GM12878 (cell line): ENCODE data around the gene ERVK3-1. TPM values are rescaled to one million over a fixed set of nuclear protein-coding genes. Genes with fewer than 3 reads are reported as not detected.

ENCODE experiments used
- ATAC-seq: fragments of 200-7000 bp; cut with Tn5 transposase; 3 replicates; pipeline ENCODE4 v1.9.1; 2020; ENCODE audit warnings: mild to moderate bottlenecking, moderate library complexity
- BruUV-seq: library from RNA; stranded (reverse); fragments of 400-500 nt; replicated peaks from 2 replicates; lab custom pipeline; 2021; lab: Mats Ljungman, UMichigan
- CTCF ChIA-PET: fragments of 300-600 bp; sonication (Branson Sonifier 250); formaldehyde crosslinking; extraction: SDS; loops from one replicate; lab custom pipeline; 2021; ENCODE audit warnings: inconsistent platforms; lab: Yijun Ruan, JAX
- POLR2A ChIA-PET: fragments of 350-600 bp; formaldehyde crosslinking; extraction: SDS; loops from one replicate; lab custom pipeline; 2021; ENCODE audit warnings: inconsistent platforms; lab: Charles Lee
- RAD21 ChIA-PET: fragments of 300-600 bp; sonication (Branson Sonifier 250); formaldehyde crosslinking; loops from one replicate; lab custom pipeline; 2023; ENCODE audit warnings: antibody characterized with exemption; ENCODE audit not compliant: unreplicated experiment; lab: Charles Lee
- SMC1A ChIA-PET: fragments of 300-600 bp; sonication (Branson Sonifier 250); formaldehyde crosslinking; loops from one replicate; lab custom pipeline; 2023; ENCODE audit not compliant: unreplicated experiment, uncharacterized antibody; lab: Charles Lee
- DNase-seq: peaks from one replicate; pipeline ENCODE4 v3.0.0-alpha.2; 2011; ENCODE audit warnings: low read depth, low spot score
- FAIRE-seq: peaks from 3 replicates; lab custom pipeline; 2011; peaks lifted over from hg19 to GRCh38; lab: Jason Lieb, UNC
- H2AFZ ChIP-seq: 2 replicates; pipeline ENCODE4 v1.6.0; 2011; ENCODE audit warnings: low read depth, low read length, control low read depth; ENCODE audit not compliant: control insufficient read depth
- H3K27ac ChIP-seq: 2 replicates; pipeline ENCODE4 v1.5.1; 2011; ENCODE audit warnings: control low read depth; ENCODE audit not compliant: control insufficient read depth, insufficient read depth
- H3K27me3 ChIP-seq, 2 experiments: replicated peaks in 1 of 2; 2 replicates each; pipeline versions ENCODE4 v1.6.0 to v1.6.1; 2011; ENCODE audit warnings: low read length in 1 of 2; ENCODE audit not compliant: control insufficient read depth in 2 of 2, insufficient read depth in 2 of 2
- H3K36me3 ChIP-seq, 2 experiments: 2 replicates each; pipeline ENCODE4 v1.5.1; 2011; ENCODE audit warnings: low read length in 1 of 2; ENCODE audit not compliant: control insufficient read depth in 2 of 2, insufficient read depth in 2 of 2
- H3K4me1 ChIP-seq: 2 replicates; pipeline ENCODE4 v1.6.1; 2011; ENCODE audit warnings: mild to moderate bottlenecking, low read length, moderate library complexity, mixed read lengths; ENCODE audit not compliant: control insufficient read depth, insufficient read depth
- H3K4me2 ChIP-seq: 2 replicates; pipeline ENCODE4 v1.6.0; 2011; ENCODE audit warnings: control low read depth; ENCODE audit not compliant: control insufficient read depth, insufficient read depth
- H3K4me3 ChIP-seq: fragments of 200-600 bp; sonication (generic); 2 replicates; pipeline ENCODE4 v1.5.1; 2016
- H3K79me2 ChIP-seq: 2 replicates; pipeline ENCODE4 v1.6.0; 2011; ENCODE audit warnings: low read length; ENCODE audit not compliant: control insufficient read depth, insufficient read depth
- H3K9ac ChIP-seq: 2 replicates; pipeline ENCODE4 v1.8.0; 2011; ENCODE audit warnings: low read length, control low read depth, mixed read lengths; ENCODE audit not compliant: control insufficient read depth, insufficient read depth
- H3K9me3 ChIP-seq: replicated peaks from 3 replicates; pipeline ENCODE4 v1.5.1; 2011; ENCODE audit warnings: mild to moderate bottlenecking, low read length; ENCODE audit not compliant: control insufficient read depth, insufficient read depth
- H4K20me1 ChIP-seq: 2 replicates; pipeline ENCODE4 v1.6.0; 2011; ENCODE audit not compliant: control insufficient read depth, insufficient read depth
- BCL11A ChIP-seq: IDR thresholded peaks from 2 replicates; pipeline ENCODE4 v1.6.1; 2011; ENCODE audit warnings: low read depth, low read length
- POLR2AphosphoS5 ChIP-seq: IDR thresholded peaks from 2 replicates; pipeline ENCODE4 v1.6.1; 2011; ENCODE audit warnings: mild to moderate bottlenecking, low read length, inconsistent platforms
- RAD21 ChIP-seq: IDR thresholded peaks from 2 replicates; pipeline ENCODE4 v1.6.1; 2011; ENCODE audit warnings: mild to moderate bottlenecking, low read depth, low read length, moderate library complexity; ENCODE audit not compliant: insufficient read depth
- RUNX3 ChIP-seq: IDR thresholded peaks from 2 replicates; pipeline ENCODE4 v1.6.1; 2012; ENCODE audit warnings: low read length, inconsistent platforms
- SMC3 ChIP-seq: IDR thresholded peaks from 2 replicates; pipeline ENCODE4 v1.6.1; 2011; ENCODE audit warnings: low read length, improper control_type of control experiment, borderline replicate concordance
- TAF1 ChIP-seq: IDR thresholded peaks from 2 replicates; pipeline ENCODE4 v1.6.1; 2011; ENCODE audit warnings: mild to moderate bottlenecking, low read depth, low read length, borderline replicate concordance
- ZSCAN29 ChIP-seq: fragments of 450-650 bp; IDR thresholded peaks from 2 replicates; pipeline ENCODE4 v1.6.1; 2017; ENCODE audit warnings: mild to moderate bottlenecking, moderate library complexity
- ZZZ3 ChIP-seq: IDR thresholded peaks from 2 replicates; pipeline ENCODE4 v1.6.1; 2011; ENCODE audit warnings: low read depth; ENCODE audit not compliant: control insufficient read depth, insufficient read length
- WGBS: methylation state at CpG from one replicate; pipeline ENCODE4 v1.1.6; 2016; ENCODE audit warnings: low lambda C conversion rate; ENCODE audit not compliant: insufficient replicate concordance, insufficient coverage; ENCODE audit errors: missing lambda C conversion rate; 5-methylcytosine and 5-hydroxymethylcytosine counted together
- in situ Hi-C: fragments of 300-500 bp; cut with MboI; formaldehyde crosslinking; loops from 9 replicates; pipeline ENCODE4 v1.14.3; 2018; ENCODE audit warnings: mixed read lengths
- intact Hi-C: fragments of 100-400 bp; cut with micrococcal nuclease; formaldehyde crosslinking; loops from one replicate; pipeline ENCODE4 v1.14.2; 2022; ENCODE audit not compliant: unreplicated experiment
- polyA plus RNA-seq, 11 experiments: library from polyadenylated mRNA; depleted of rRNA in 4 of 11; unstranded in 6 of 11; stranded (reverse) in 5 of 11; fragments of >200 nt; fragmentation: Nextera tagmentation in 4 of 11; fragmentation: Illumina TruSeq in 1 of 11; extraction: Ambion mirVana in 4 of 11; extraction: Trizol in 1 of 11; gene quantifications; 1 replicate in 1 of 11; 2 replicates in 10 of 11; pipeline versions ENCODE4 v1.2.1 to v1.2.3, GENCODE V29; 2011 to 2016; ENCODE audit warnings: inconsistent platforms in 2 of 11, missing spikeins in 2 of 11, low read depth in 1 of 11
- total RNA-seq, 4 experiments: library from RNA; depleted of rRNA in 3 of 4; stranded (reverse); fragments of >200 nt in 3 of 4; fragmentation: Illumina TruSeq in 1 of 4; extraction: Trizol in 1 of 4; gene quantifications; 2 replicates each; pipeline versions ENCODE4 v1.2.1 to v1.2.3, GENCODE V29; 2013 to 2021
- TF ChIP-seq, protein P1 (sequence below), 3 experiments: IDR thresholded peaks in 2 of 3; conservative IDR thresholded peaks in 1 of 3; 2 replicates each; pipeline ENCODE4 v1.5.1; 2011; ENCODE audit warnings: low read depth in 3 of 3, low read length in 3 of 3, mild to moderate bottlenecking in 3 of 3, control low read depth in 2 of 3, moderate library complexity in 2 of 3, inconsistent platforms in 1 of 3, mixed read lengths in 1 of 3; ENCODE audit not compliant: control insufficient read depth in 2 of 3, insufficient read depth in 1 of 3; ENCODE audit errors: extremely low read depth in 1 of 3

The ERVK3-1 gene
- total and polyA plus RNA-seq, 10 of the 15 experiments (the other 5 are each of a cell fraction or from before 2014, with no cell fraction given) = 59.3 to 172 (median 95.8) TPM

- TF ChIP-seq POLR2AphosphoS5 (peak; percentile 68; the same call in 1 of the 2 replicates), ZSCAN29 (0 out of 2 replicates have a peak, but pooled peaks have one; percentile 33), TAF1 (peak; percentile 36; the same call in 1 of the 2 replicates)
These were observed 21.9 kb downstream of the ERVK3-1 start, which contains the start of gene ZSCAN22 (continued) for GRCh38 chr19:58326914-58327726.

DNA sequence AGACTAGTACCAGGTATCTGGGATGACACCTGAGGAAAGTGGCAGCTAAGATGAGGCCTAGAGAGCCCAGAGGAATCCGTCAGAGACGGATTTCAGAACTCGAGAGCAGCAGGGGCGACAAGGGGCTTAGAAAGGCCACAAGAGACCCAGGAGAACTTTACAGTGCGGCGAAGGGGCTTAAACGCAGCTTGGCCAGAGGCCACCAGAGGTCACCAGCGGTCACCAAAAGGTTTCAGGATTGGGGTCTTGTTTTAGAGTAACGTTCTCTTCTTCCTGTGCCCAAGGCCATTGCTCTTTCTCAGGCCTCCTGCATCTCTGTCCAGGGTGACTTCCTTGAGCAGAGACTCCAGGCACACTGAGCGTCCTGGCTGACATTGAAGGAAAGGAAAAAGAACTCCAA, 23.8 kb downstream of the ERVK3-1 start:
- SMC1A ChIA-PET = interaction anchor here (1.6 kb wide), 1 partner anchor 50 kb away, joined by 3 read pairs; no protein-coding TSS in a partner anchor
- no peaks in the 10 kb centered on the region for H3K9me3 ChIP-seq
- H3K4me1 ChIP-seq = peaks cover 5% of the 10 kb centered on the region
- H3K27ac ChIP-seq = no peak overlapping the region
- no peak overlapping the region for H3K9ac ChIP-seq
- no peaks in the 10 kb centered on the region for H3K27me3 ChIP-seq
- in situ Hi-C loops (no loop called here), intact Hi-C loops (loop anchor here (5.0 kb wide), 2 partner anchors 138 to 188 kb away; partner anchors contain the start of genes ZBTB45 and ZNF324)
- CTCF ChIA-PET = interaction anchor here (1.0 to 1.3 kb wide), 2 partner anchors 140 to 193 kb away, joined by 3 read pairs; no protein-coding TSS in a partner anchor
- no peak for DNase-seq
- POLR2A ChIA-PET = interaction anchor here (1.0 kb wide), 1 partner anchor 19 kb away, joined by 4 read pairs; no protein-coding TSS in a partner anchor
- H3K4me3 ChIP-seq = no peak overlapping the region
- RAD21 ChIA-PET = interaction anchor here (1.0 kb wide), 1 partner anchor 33 kb away, joined by 3 read pairs; the partner anchor contains the start of gene ZNF497
- no peak overlapping the region for H2AFZ ChIP-seq
- no peaks in the 10 kb centered on the region for H4K20me1 ChIP-seq
- ATAC-seq = no peak
- H3K4me2 ChIP-seq = peak overlapping the region; percentile 70; the same call in 1 of the 2 replicates
- FAIRE-seq = no peak
- WGBS = 66% methylated on average over 10 of the region's 10 CpGs
- peaks cover 21% of the 10 kb centered on the region for H3K79me2 ChIP-seq
- no peaks in the 10 kb centered on the region for H3K36me3 ChIP-seq
- BruUV-seq = no TSS peak
- TF ChIP-seq SMC3 (peak; percentile 44), ZZZ3 (no peak), BCL11A (no peak), RUNX3 (peak; percentile 31; the same call in 1 of the 2 replicates), RAD21 (peak; percentile 72)
- TF ChIP-seq, protein P1, sequence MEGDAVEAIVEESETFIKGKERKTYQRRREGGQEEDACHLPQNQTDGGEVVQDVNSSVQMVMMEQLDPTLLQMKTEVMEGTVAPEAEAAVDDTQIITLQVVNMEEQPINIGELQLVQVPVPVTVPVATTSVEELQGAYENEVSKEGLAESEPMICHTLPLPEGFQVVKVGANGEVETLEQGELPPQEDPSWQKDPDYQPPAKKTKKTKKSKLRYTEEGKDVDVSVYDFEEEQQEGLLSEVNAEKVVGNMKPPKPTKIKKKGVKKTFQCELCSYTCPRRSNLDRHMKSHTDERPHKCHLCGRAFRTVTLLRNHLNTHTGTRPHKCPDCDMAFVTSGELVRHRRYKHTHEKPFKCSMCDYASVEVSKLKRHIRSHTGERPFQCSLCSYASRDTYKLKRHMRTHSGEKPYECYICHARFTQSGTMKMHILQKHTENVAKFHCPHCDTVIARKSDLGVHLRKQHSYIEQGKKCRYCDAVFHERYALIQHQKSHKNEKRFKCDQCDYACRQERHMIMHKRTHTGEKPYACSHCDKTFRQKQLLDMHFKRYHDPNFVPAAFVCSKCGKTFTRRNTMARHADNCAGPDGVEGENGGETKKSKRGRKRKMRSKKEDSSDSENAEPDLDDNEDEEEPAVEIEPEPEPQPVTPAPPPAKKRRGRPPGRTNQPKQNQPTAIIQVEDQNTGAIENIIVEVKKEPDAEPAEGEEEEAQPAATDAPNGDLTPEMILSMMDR (IDR thresholded peaks at IDR 0.05 in 2 of 3, conservative IDR thresholded peaks at IDR 0.05 in 1 of 3; ENCODE audit: control insufficient read depth in 2 of 3, extremely low read depth in 1 of 3, insufficient read depth in 1 of 3, low read depth in 3 of 3, low read length in 3 of 3) = peak; percentile 40 to 53 (median 42)
